ENCODE results near the gene GNAL. TPM values are rescaled to one million over a fixed set of nuclear protein-coding genes. Genes with fewer than 3 reads are reported as not detected.

GNAL gene
- total RNA-seq, 2 donors from 2014 or later: 2.1 to 33.0 TPM

DNA sequence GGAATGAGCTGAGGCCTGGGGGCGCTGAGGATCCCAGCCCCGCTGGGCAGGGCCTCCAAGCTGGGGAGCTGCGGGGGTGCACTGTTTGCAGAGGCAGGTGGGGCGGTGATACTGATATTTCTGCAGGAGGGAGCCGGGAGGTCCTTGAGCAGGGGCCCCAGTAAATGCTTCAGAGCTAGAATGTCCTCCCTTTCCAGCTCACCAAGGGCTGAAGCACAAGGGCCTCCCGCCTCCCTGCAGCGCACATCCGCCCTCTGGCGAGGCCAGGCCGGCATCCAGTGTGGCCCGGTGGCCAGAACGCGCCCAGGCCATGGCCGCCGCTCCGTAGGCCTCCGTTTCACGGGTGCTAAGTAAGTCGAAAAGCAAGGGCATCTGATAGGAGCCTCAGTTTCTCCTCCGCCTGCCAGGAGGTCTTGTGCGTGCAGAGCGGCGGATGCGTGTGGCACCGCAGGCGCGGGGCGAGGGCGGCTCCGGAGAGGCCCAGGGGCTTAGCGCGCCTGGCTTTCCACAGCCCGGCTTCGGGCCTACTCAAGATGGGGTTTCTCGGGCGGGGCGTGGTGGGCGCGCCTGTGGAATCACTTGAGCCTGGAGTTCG, 132.7 kb downstream of the GNAL start:
- Histone ChIP-seq H3K36me3 (replicated peaks in 1 of 2; ENCODE audit: insufficient read depth in 1 of 2, low read depth in 2 of 2) (no peaks in the 10 kb centered on the region), H3K27me3 (peaks cover 0 to 2% of the 10 kb centered on the region in 2 donors), H3K27ac (no peak overlapping the region), H3K4me3 (no peak overlapping the region), H3K9me3 (no peaks in the 10 kb centered on the region), H3K4me1 (no peaks in the 10 kb centered on the region)
- DNase-seq (no peak), ATAC-seq (no peak)
- intact Hi-C loops (cut with DNase I): no loop called here
- TF ChIP-seq, protein P1, sequence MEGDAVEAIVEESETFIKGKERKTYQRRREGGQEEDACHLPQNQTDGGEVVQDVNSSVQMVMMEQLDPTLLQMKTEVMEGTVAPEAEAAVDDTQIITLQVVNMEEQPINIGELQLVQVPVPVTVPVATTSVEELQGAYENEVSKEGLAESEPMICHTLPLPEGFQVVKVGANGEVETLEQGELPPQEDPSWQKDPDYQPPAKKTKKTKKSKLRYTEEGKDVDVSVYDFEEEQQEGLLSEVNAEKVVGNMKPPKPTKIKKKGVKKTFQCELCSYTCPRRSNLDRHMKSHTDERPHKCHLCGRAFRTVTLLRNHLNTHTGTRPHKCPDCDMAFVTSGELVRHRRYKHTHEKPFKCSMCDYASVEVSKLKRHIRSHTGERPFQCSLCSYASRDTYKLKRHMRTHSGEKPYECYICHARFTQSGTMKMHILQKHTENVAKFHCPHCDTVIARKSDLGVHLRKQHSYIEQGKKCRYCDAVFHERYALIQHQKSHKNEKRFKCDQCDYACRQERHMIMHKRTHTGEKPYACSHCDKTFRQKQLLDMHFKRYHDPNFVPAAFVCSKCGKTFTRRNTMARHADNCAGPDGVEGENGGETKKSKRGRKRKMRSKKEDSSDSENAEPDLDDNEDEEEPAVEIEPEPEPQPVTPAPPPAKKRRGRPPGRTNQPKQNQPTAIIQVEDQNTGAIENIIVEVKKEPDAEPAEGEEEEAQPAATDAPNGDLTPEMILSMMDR (IDR thresholded peaks at IDR 0.05): no peak
- no peak for TF ChIP-seq POLR2A (IDR thresholded peaks at IDR 0.05)
- WGBS, 2 donors: 92 to 96% methylated on average over 35 to 40 of the region's 40 CpGs

- no peak overlapping the region for H3K27ac ChIP-seq
- no peaks in the 10 kb centered on the region for H3K36me3 ChIP-seq (replicated peaks in 1 of 2; ENCODE audit: insufficient read depth in 1 of 2, low read depth in 2 of 2)
- peaks cover 0 to 2% of the 10 kb centered on the region in 2 donors for H3K27me3 ChIP-seq
- H3K4me3 ChIP-seq: no peak overlapping the region
- WGBS, 2 donors: 59 to 63% methylated on average over 5 of the region's 5 CpGs
- H3K9me3 ChIP-seq: no peaks in the 10 kb centered on the region
- ATAC-seq (no peak), DNase-seq (peak in 2 of 4 donors; percentile 6 to 12)
- TF ChIP-seq, protein P1 (IDR thresholded peaks at IDR 0.05): no peak
- TF ChIP-seq POLR2A (IDR thresholded peaks at IDR 0.05): no peak
- intact Hi-C loops (cut with DNase I): no loop called here
- no peaks in the 10 kb centered on the region for H3K4me1 ChIP-seq
Observed at GRCh38 chr18:11823545-11823944, 134.5 kb downstream of the GNAL start.

GRCh38 chr18:11826836-11827235, 137.8 kb downstream of the GNAL start:
- Histone ChIP-seq H3K27ac (no peak overlapping the region), H3K4me1 (no peaks in the 10 kb centered on the region), H3K36me3 (replicated peaks in 1 of 2; ENCODE audit: insufficient read depth in 1 of 2, low read depth in 2 of 2) (no peaks in the 10 kb centered on the region), H3K9me3 (no peaks in the 10 kb centered on the region), H3K27me3 (no peaks in the 10 kb centered on the region), H3K4me3 (no peak overlapping the region)
- TF ChIP-seq, protein P1 (IDR thresholded peaks at IDR 0.05): no peak
- no peak for TF ChIP-seq POLR2A (IDR thresholded peaks at IDR 0.05)
- WGBS, 2 donors: 89 to 91% methylated on average over 10 to 11 of the region's 12 CpGs
- ATAC-seq: no peak
- DNase-seq: no peak
- intact Hi-C loops (cut with DNase I): no loop called here

GRCh38 chr18:11828786-11829432, 139.8 kb downstream of the GNAL start:
- intact Hi-C loops (cut with DNase I): no loop called here
- H3K27ac ChIP-seq: no peak overlapping the region
- no peaks in the 10 kb centered on the region for H3K27me3 ChIP-seq
- DNase-seq (no peak), ATAC-seq (no peak)
- H3K9me3 ChIP-seq: no peaks in the 10 kb centered on the region
- no peaks in the 10 kb centered on the region for H3K4me1 ChIP-seq
- no peak for TF ChIP-seq POLR2A (IDR thresholded peaks at IDR 0.05)
- TF ChIP-seq, protein P1 (IDR thresholded peaks at IDR 0.05): no peak
- no peaks in the 10 kb centered on the region for H3K36me3 ChIP-seq (replicated peaks in 1 of 2; ENCODE audit: insufficient read depth in 1 of 2, low read depth in 2 of 2)
- no peak overlapping the region for H3K4me3 ChIP-seq
- 73 to 80% methylated on average over 6 of the region's 6 CpGs for WGBS, 2 donors

DNA sequence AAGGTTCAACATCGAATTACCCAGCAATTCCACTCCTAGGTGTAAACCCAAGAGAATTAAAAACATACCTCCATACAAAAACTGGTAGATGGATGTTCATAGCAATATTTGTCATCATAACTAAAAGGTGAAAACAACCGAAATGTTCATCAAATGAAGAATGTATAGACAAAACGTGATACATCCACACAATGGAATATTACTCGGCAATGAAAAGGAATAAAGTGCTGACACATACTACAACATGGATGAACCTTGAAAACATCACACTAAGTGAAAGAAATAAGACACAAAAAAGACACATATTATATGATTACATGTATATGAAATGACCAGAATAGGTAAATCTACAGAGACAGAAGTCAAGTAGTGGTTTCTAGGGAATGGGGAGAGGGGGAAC, 141.5 kb downstream of the GNAL start:
- Histone ChIP-seq H3K4me1 (no peaks in the 10 kb centered on the region), H3K4me3 (no peak overlapping the region), H3K9me3 (no peaks in the 10 kb centered on the region), H3K27ac (no peak overlapping the region), H3K36me3 (replicated peaks in 1 of 2; ENCODE audit: insufficient read depth in 1 of 2, low read depth in 2 of 2) (no peaks in the 10 kb centered on the region), H3K27me3 (no peaks in the 10 kb centered on the region)
- no peak for ATAC-seq
- intact Hi-C loops (cut with DNase I): no loop called here
- TF ChIP-seq, protein P1 (IDR thresholded peaks at IDR 0.05): no peak
- TF ChIP-seq POLR2A (IDR thresholded peaks at IDR 0.05): no peak
- 85 to 86% methylated on average over 4 of the region's 4 CpGs for WGBS, 2 donors
- DNase-seq: no peak

Measured in body of pancreas (tissue), 4 donors.